DMS153 treated with DMSO at 0.1 percent for 48 hours (cell line): ENCODE data around the gene IPO9.
"Not testable (repeated sequence)": the region's sequence is repeated elsewhere in the genome, so short reads cannot be mapped to it uniquely, and the experiment has no call there.

Source experiments
- DNase-seq: peaks from one replicate; lab custom pipeline; 2025; ENCODE audit not compliant: unreplicated experiment; lab: John Stamatoyannopoulos, UW

Gene IPO9

DNA sequence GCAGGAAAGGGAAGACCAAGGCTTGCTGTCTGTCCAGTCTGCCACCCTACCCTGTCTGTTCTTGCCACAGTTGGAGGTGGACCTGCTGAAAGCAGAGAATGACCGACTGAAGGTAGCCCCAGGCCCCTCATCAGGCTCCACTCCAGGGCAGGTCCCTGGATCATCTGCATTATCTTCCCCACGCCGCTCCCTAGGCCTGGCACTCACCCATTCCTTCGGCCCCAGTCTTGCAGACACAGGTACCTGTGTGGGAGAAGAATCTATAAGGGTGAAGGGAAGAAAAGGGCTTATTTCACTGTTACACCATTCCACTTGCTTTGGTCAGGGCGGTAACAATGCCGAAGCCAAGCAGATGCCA, 20.3 kb upstream of the IPO9 start:
- no peak for DNase-seq

- DNase-seq, result no peak
Observed at GRCh38 chr1:201809876-201810275, 19.1 kb upstream of the IPO9 start.

- no peak for DNase-seq
Observed at GRCh38 chr1:201810466-201811216, 18.3 kb upstream of the IPO9 start.

DNA sequence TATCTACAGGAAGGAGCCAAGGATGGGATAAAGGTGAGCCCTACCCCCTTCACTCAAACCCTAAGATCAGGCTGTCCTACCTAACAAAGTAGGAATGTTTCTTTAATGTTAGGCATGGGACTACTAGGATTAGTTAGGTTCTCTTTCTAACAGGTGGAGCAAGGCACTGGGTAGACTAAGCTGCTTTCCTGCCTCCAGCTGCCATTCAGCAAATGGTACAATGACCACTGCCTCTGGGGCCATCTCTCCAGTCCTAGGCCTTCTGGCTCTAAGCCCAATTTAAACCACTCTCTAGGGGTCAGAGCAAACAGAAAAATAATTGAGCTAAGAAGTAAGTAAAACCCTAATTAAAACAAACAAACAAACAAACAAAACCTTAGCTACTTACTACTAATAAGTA, 15.7 kb upstream of the IPO9 start:
- DNase-seq, result no peak

GRCh38 chr1:201816309-201816854, 12.6 kb upstream of the IPO9 start:
- DNase-seq, result no peak

DNA sequence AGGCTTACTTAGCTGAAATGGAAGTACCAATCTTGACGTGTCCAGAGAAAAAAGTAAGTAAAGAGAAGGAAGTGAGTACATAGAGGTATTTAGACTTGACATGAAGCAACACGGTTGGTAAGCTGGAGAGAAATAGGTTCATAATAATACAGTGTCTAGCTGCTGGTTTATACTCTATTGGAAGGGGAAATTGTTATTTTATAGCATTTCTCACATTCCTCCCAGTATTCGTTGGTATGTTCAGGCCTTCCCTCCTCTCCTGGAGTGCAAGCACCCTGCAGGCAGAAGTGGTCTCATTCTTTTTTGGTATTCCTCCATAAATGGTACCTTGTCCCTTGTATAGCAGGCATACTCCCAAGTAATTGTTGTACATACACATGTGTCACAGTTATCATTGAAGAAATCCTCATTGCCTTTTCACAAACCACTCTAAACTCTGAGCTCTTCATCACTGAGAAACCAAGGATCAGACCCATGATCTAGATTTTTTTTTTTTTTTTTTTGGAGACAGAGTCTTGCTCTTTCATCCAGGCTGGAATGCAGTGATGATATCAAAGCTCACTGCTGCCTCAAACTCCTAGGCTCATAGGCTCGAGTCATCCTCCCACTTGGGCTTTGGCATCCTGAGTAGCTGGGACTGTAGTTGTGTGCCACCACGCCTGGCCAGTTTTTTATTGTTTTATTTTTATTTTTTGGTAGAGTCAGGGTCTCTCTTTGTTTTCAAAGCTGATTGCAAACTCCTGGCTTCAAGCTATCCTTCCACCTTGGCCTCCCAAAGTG, 9.8 kb upstream of the IPO9 start:
- no peak for DNase-seq

- no peak for DNase-seq
Observed at GRCh38 chr1:201820413-201820812, 8.5 kb upstream of the IPO9 start.

GRCh38 chr1:201825245-201825644, 3.7 kb upstream of the IPO9 start:
- DNase-seq, result no peak

DNA sequence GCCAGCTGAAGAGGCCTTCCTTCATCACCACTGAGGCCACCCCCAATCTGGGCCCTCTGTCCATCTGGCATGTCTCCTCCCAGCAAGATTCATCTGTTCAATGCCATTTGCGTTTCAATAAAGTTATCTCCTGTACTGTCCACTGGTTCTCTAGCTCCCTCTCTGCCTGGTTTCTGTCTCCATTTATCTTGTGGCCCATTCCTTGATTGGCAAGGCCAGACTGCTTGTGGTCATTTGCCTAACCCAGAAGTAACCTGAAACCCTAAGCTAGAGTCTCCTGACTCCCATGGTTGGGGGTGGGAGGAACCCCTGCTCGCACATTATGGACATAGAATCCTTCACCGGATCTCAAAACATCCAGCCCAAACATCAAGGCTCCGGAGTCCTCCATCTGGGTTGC, 2.1 kb upstream of the IPO9 start:
- DNase-seq, result no peak

GRCh38 chr1:201827321-201828216, 1.4 kb upstream of the IPO9 start:
- no peak for DNase-seq

DNA sequence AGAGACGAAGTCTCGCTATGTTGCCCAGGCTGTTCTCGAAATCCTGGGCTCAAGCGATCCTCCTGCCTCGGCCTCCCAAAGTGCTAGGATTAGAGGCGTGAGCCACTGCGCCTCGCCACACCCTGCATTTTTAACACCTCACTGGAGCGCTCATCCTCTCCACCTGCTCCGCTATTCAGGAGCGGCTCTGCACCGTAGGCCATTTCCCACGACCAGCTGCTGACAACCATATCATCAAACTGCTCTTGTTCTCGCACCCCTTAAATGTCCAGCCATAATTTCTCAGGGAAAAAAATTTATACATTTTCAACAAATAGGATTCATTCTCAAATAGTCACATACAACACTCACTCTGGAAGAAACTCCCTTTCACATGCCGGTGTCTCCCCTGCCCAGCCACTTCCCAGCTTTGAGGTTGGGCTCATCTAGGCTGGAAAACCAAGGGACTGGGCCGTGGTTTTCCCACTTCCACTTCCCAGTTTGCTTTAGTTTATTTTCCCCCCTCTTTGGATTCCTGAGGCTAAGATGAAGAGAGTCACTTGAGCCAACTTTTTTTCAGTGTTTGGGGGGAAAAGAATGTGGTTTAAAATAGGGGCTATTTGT, 639 bp upstream of the IPO9 start:
- DNase-seq, result peak; percentile 59

- no peak for DNase-seq
Observed at GRCh38 chr1:201831371-201831770, 2.4 kb downstream of the IPO9 start.

GRCh38 chr1:201834621-201835020, 5.7 kb downstream of the IPO9 start:
- DNase-seq, result no peak

DNA sequence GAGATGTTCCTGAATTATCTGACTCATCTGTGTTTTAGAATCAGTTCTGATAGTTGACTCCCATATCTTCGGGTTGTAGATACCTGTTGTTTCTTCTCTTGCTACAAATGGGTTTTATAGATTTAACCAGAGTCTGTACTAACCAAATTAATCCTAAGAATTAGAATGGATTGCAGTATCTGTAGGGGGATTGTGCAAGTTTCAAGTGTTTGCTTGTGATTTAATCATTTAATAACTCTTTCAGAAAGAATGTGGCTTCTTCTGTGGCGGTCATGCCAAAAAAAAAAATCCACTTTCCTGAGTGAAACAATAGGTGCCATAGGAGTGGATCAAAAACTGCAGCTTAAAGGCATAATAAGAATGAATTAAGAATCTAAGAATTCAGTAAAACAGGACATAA, 9.4 kb downstream of the IPO9 start:
- no peak for DNase-seq

DNA sequence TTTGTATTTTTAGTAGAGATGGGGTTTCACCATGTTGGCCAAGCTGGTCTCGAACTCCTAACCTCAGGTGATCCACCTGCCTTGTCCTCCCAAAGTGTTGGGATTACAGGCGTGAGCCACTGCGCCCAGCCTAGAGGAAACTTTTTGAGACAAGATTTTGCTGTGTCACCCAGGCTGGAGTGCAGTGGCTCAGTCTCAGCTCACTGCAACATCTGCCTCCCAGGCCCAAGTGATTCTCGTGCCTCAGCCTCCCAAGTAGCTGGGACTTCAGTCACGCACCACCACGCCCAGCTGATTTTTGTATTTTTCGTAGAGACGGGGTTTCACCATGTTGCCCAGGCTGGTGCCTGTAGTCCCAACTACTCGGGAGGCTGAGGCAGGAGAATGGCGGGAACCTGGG, 10.1 kb downstream of the IPO9 start:
- not testable (repeated sequence) for DNase-seq

- no peak for DNase-seq
Observed at GRCh38 chr1:201840055-201840454, 11.1 kb downstream of the IPO9 start.

- DNase-seq, result no peak
Observed at GRCh38 chr1:201840490-201840889, 11.5 kb downstream of the IPO9 start.

GRCh38 chr1:201841265-201841912, 12.4 kb downstream of the IPO9 start:
- DNase-seq, result no peak

DNA sequence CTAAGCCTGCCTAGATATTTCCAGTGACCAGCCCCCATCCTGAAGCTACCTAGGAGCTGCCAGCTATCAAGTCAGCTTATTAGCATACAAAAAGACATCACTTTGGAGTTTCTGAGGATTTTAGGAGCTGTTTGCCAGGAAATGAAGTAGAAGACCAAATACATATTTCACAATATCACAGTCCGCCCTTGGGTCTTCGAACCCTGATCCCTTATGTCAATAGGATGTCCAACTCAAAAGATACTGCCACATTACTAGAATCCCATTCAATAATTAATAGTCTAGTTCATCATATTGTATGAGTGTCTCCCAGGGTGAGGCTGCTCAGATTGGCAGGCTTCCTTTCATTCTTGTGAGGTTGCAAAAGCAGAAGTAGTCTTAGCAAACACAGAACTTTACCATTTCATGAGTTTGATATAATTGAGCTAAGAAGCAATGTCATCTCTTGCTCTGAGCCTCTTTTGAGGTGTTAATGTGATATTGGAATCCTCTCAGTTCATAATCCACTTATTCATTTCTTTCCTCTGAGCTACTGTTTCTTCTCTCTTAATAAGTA, 13.6 kb downstream of the IPO9 start:
- no peak for DNase-seq
